ENCODE measurements around the gene S100A8. TPM values are rescaled to one million over a fixed set of nuclear protein-coding genes. Genes with fewer than 3 reads are reported as not detected.

The S100A8 gene
- total and polyA plus RNA-seq, 2 experiments from 2014 or later, result not detected

- H2AFZ ChIP-seq, result no peak overlapping the region
- no peaks in the 10 kb centered on the region for H4K20me1 ChIP-seq (ENCODE audit: insufficient read depth)
- no peaks in the 10 kb centered on the region for H3K36me3 ChIP-seq (ENCODE audit: low read depth)
- no peak overlapping the region for H3K4me3 ChIP-seq
- no peak overlapping the region for H3K9ac ChIP-seq
- in situ Hi-C loops (cut with MboI), result loop anchor here (25.0 kb wide), 1 partner anchor 382 kb away; the partner anchor contains the start of gene INTS3
- H3K79me2 ChIP-seq (ENCODE audit: insufficient read depth), result no peaks in the 10 kb centered on the region
- no peak overlapping the region for H3K27ac ChIP-seq
- H3F3A ChIP-seq (ENCODE audit: insufficient read depth), result no peaks in the 10 kb centered on the region
- peaks cover 15% of the 10 kb centered on the region for H3K27me3 ChIP-seq (replicated peaks; ENCODE audit: insufficient read depth)
- TF ChIP-seq EZH2 (IDR thresholded peaks at IDR 0.05; ENCODE audit: insufficient read depth, poor library complexity, severe bottlenecking) (no peak), EZH2phosphoT487 (IDR thresholded peaks at IDR 0.05; ENCODE audit: insufficient read depth, low read depth) (no peak)
- WGBS, 2 experiments (ENCODE audit: low coverage in 1 of 2, low lambda C conversion rate in 2 of 2, missing lambda C conversion rate in 2 of 2), result 21% methylated on average over 10 of the region's 10 CpGs
- DNase-seq, result peak; percentile 87
- no peaks in the 10 kb centered on the region for H3K9me3 ChIP-seq (ENCODE audit: low read depth)
- no peaks in the 10 kb centered on the region for H3K9me2 ChIP-seq (ENCODE audit: insufficient read depth)
- no peaks in the 10 kb centered on the region for H3K4me1 ChIP-seq (ENCODE audit: insufficient read depth)
- no peak overlapping the region for H3K4me2 ChIP-seq (ENCODE audit: unreplicated experiment)
Observed at GRCh38 chr1:153355445-153356071, 35.3 kb downstream of the S100A8 start.

DNA sequence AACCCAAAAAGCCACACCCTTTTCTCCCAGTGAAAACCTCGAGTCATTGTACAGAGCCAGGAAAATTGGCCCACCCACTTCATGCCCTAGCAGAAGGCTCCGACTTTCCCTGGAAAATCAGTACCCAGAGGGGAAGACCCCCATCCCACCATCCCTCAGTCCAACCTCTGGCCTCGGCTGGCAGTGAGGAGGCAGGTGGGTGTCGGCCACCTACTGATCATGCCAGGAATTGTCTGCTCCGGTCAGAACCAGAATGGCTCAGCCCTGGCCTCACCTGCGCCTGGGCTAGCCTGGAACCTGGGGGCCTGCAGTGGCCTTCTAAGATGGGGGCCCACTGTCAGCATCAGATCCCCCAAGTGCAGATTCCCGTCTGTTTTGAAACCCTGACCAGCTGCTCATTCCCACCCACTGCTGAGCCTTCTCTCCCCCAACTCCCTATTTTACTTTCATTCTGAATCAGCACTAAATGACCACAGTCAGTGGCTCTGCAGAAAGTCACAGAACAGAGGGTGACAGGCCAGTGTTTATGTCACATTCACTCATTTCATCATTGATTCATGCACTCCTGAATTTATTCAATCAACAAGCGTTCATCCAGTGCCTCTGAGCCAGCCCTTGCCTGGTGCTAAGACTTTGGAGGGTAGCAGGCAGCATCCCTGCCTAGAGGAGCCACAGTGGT lies 36.2 kb downstream of the S100A8 start:
- no peaks in the 10 kb centered on the region for H3K9me3 ChIP-seq (ENCODE audit: low read depth)
- no peak overlapping the region for H3K4me2 ChIP-seq (ENCODE audit: unreplicated experiment)
- no peak overlapping the region for H3K9ac ChIP-seq
- H4K20me1 ChIP-seq (ENCODE audit: insufficient read depth), result no peaks in the 10 kb centered on the region
- DNase-seq, result no peak
- H3K27ac ChIP-seq, result no peak overlapping the region
- peaks cover 23% of the 10 kb centered on the region for H3K27me3 ChIP-seq (replicated peaks; ENCODE audit: insufficient read depth)
- 51 to 57% methylated on average over 8 of the region's 8 CpGs for WGBS, 2 experiments (ENCODE audit: low coverage in 1 of 2, low lambda C conversion rate in 2 of 2, missing lambda C conversion rate in 2 of 2)
- H3K79me2 ChIP-seq (ENCODE audit: insufficient read depth), result no peaks in the 10 kb centered on the region
- no peaks in the 10 kb centered on the region for H3K36me3 ChIP-seq (ENCODE audit: low read depth)
- no peak overlapping the region for H2AFZ ChIP-seq
- no peaks in the 10 kb centered on the region for H3F3A ChIP-seq (ENCODE audit: insufficient read depth)
- no peaks in the 10 kb centered on the region for H3K9me2 ChIP-seq (ENCODE audit: insufficient read depth)
- no peak overlapping the region for H3K4me3 ChIP-seq
- TF ChIP-seq EZH2 (IDR thresholded peaks at IDR 0.05; ENCODE audit: insufficient read depth, poor library complexity, severe bottlenecking) (no peak), EZH2phosphoT487 (IDR thresholded peaks at IDR 0.05; ENCODE audit: insufficient read depth, low read depth) (no peak)
- in situ Hi-C loops (cut with MboI), result loop anchor here (25.0 kb wide), 1 partner anchor 383 kb away; the partner anchor contains the start of gene INTS3
- H3K4me1 ChIP-seq (ENCODE audit: insufficient read depth), result no peaks in the 10 kb centered on the region

DNA sequence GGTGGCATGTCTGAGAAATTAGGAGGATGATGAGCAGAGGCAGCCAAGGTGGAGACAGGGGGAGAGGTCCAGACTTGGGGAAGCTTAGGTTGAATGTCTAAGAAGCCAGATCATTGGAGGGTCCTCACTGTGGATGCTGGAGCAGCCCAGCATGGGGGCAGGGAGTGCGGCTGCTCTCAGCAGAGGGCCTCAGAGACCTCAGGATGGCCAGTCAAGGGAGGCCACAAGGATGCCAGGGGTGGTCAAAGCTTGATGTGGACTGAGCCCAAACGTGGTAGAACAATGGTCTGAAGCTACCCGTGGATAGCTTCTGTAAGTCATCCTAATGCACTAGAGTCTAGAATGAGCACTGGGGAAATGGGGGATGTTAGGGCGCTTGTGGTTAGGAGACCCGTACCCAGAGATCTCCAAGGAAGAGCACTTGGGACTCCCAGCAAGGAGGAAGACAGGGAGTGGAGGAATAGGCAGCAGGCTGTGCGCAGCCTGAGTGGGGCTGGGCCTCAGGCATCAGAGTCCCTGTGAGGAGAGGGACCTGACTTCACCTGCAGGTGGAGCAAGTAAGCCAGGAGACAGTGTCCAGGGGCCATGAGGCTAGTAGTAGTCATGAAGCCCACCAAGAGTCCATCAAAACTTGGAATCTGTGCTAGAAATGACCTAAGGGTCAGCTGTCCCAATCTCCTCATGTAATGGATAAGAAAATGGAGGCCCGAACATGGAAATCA lies 37.5 kb downstream of the S100A8 start:
- no peak overlapping the region for H2AFZ ChIP-seq
- no peaks in the 10 kb centered on the region for H3K9me3 ChIP-seq (ENCODE audit: low read depth)
- in situ Hi-C loops (cut with MboI), result loop anchor here (25.0 kb wide), 1 partner anchor 384 kb away; the partner anchor contains the start of gene INTS3
- no peaks in the 10 kb centered on the region for H4K20me1 ChIP-seq (ENCODE audit: insufficient read depth)
- H3F3A ChIP-seq (ENCODE audit: insufficient read depth), result no peaks in the 10 kb centered on the region
- H3K4me3 ChIP-seq, result no peak overlapping the region
- TF ChIP-seq EZH2 (IDR thresholded peaks at IDR 0.05; ENCODE audit: insufficient read depth, poor library complexity, severe bottlenecking), result no peak
- TF ChIP-seq EZH2phosphoT487 (IDR thresholded peaks at IDR 0.05; ENCODE audit: insufficient read depth, low read depth), result no peak
- no peak overlapping the region for H3K9ac ChIP-seq
- 54 to 61% methylated on average over 7 of the region's 7 CpGs for WGBS, 2 experiments (ENCODE audit: low coverage in 1 of 2, low lambda C conversion rate in 2 of 2, missing lambda C conversion rate in 2 of 2)
- H3K4me2 ChIP-seq (ENCODE audit: unreplicated experiment), result no peak overlapping the region
- H3K36me3 ChIP-seq (ENCODE audit: low read depth), result no peaks in the 10 kb centered on the region
- no peak overlapping the region for H3K27ac ChIP-seq
- H3K9me2 ChIP-seq (ENCODE audit: insufficient read depth), result no peaks in the 10 kb centered on the region
- no peaks in the 10 kb centered on the region for H3K4me1 ChIP-seq (ENCODE audit: insufficient read depth)
- peaks cover 32% of the 10 kb centered on the region for H3K27me3 ChIP-seq (replicated peaks; ENCODE audit: insufficient read depth)
- no peaks in the 10 kb centered on the region for H3K79me2 ChIP-seq (ENCODE audit: insufficient read depth)
- DNase-seq, result peak; percentile 23

- no peak overlapping the region for H2AFZ ChIP-seq
- no peaks in the 10 kb centered on the region for H3K9me2 ChIP-seq (ENCODE audit: insufficient read depth)
- H3F3A ChIP-seq (ENCODE audit: insufficient read depth), result no peaks in the 10 kb centered on the region
- H3K27ac ChIP-seq, result no peak overlapping the region
- no peaks in the 10 kb centered on the region for H3K79me2 ChIP-seq (ENCODE audit: insufficient read depth)
- H3K36me3 ChIP-seq (ENCODE audit: low read depth), result no peaks in the 10 kb centered on the region
- in situ Hi-C loops (cut with MboI), result loop anchor here (25.0 kb wide), 1 partner anchor 385 kb away; the partner anchor contains the start of gene INTS3
- no peaks in the 10 kb centered on the region for H3K9me3 ChIP-seq (ENCODE audit: low read depth)
- peak; percentile 81 for DNase-seq
- no peaks in the 10 kb centered on the region for H3K4me1 ChIP-seq (ENCODE audit: insufficient read depth)
- WGBS, 2 experiments (ENCODE audit: low coverage in 1 of 2, low lambda C conversion rate in 2 of 2, missing lambda C conversion rate in 2 of 2), result 0 to 1% methylated on average over 4 of the region's 4 CpGs
- no peak overlapping the region for H3K4me2 ChIP-seq (ENCODE audit: unreplicated experiment)
- no peak overlapping the region for H3K4me3 ChIP-seq
- H3K9ac ChIP-seq, result no peak overlapping the region
- no peaks in the 10 kb centered on the region for H4K20me1 ChIP-seq (ENCODE audit: insufficient read depth)
- TF ChIP-seq EZH2 (IDR thresholded peaks at IDR 0.05; ENCODE audit: insufficient read depth, poor library complexity, severe bottlenecking), result no peak
- TF ChIP-seq EZH2phosphoT487 (IDR thresholded peaks at IDR 0.05; ENCODE audit: insufficient read depth, low read depth), result no peak
- peaks cover 32% of the 10 kb centered on the region for H3K27me3 ChIP-seq (replicated peaks; ENCODE audit: insufficient read depth)
Observed at GRCh38 chr1:153352523-153352922, 38.4 kb downstream of the S100A8 start.
